Glomerular endothelial cell (primary cell): ENCODE results near the gene TMEM242. TPM values are rescaled to one million over a fixed set of nuclear protein-coding genes. Genes with fewer than 3 reads are reported as not detected.

Experiments used
- DNase-seq: peaks from one replicate; pipeline ENCODE4 v3.0.0-alpha.2; 2011; ENCODE audit warnings: low read depth, low spot score; ENCODE audit errors: extremely low read depth
- total RNA-seq: library from RNA; depleted of rRNA; stranded (reverse); fragments of >200 nt; gene quantifications from 2 replicates; pipeline ENCODE4 v1.2.3, GENCODE V29; 2015

TMEM242 gene
- total RNA-seq, 1 donor from 2014 or later = 6.0 TPM

DNA sequence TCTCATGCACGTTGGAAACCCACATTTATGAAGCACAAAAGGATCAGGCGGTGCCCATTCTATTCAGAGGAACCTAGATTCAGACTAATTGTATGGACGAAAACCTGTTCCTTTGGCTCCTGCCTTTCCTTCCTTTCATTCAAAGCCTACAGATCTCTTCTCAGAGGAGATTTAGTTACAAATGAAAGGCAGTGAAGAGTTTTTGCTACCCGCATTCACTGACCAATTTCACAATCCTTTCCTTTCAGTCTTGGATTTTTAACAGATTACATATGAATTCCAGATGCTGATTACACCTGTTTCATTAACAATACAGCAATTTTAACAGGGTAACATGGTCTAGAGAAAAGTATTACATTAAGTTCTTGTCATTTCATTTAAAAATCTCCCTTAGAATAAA lies 32.0 kb downstream of the TMEM242 start:
- DNase-seq = no peak

- DNase-seq = no peak
Observed at GRCh38 chr6:157290797-157291196, 32.5 kb downstream of the TMEM242 start.

DNA sequence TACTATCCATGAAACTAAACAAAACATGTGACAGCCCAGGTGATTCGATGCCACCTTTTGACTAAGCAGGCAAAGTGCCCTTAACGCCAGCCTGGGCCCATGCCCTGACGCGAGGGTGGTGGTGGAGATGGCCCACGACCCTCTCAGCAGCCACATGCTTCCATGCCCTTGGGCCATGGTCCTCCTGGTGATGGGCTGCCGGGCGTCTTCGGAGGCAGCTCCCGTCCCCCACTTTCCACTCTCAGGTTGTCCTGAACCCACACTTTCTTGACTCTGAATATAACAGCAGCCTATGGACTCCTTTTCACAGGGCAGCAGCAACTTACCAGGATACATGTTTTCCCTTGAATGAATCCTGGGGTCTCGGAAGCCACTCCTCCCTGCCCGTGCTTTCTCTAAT lies 33.6 kb downstream of the TMEM242 start:
- DNase-seq = no peak

GRCh38 chr6:157288575-157288974 lies 34.7 kb downstream of the TMEM242 start:
- no peak for DNase-seq

- DNase-seq = no peak
Observed at GRCh38 chr6:157287923-157288322, 35.4 kb downstream of the TMEM242 start.

GRCh38 chr6:157287247-157287850 lies 36.0 kb downstream of the TMEM242 start:
- DNase-seq = no peak

- no peak for DNase-seq
Observed at GRCh38 chr6:157285422-157285779, 37.9 kb downstream of the TMEM242 start.

DNA sequence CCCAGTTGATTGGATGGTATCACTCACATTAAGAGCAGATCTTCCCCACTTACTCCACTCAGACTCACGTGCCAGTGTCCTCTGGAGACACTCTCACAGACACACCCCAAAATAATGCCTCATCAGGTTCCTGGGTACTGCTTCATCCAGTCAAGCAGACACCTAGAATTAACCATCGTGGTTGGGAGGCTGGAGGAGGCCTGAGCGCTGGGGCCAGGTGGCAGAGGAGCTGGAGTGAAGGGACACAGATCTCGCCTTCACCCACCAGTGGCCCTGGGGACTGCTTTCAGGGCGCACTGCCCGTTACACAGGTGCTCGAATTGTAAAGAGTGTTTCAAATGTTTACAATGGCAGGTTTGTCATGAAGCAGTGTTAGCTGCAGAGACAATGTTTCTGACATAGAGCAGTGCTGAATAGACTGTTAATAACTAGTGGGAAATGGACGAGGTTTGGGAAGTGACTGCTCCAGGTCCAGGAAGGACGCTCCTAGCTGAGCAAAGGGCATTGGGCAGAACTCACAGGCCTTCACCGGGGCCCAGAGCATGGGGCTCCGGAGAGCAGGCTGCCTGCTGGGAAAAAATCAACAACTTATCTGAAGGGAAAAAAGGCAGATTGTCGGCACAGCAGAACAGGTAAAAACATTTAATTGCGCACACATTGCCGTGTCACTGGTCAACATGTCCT lies 38.4 kb downstream of the TMEM242 start:
- DNase-seq = no peak

GRCh38 chr6:157283900-157284737 lies 39.2 kb downstream of the TMEM242 start:
- DNase-seq = no peak

- no peak for DNase-seq
Observed at GRCh38 chr6:157283330-157283898, 39.9 kb downstream of the TMEM242 start.

GRCh38 chr6:157282284-157282683 lies 41.0 kb downstream of the TMEM242 start:
- DNase-seq = no peak

DNA sequence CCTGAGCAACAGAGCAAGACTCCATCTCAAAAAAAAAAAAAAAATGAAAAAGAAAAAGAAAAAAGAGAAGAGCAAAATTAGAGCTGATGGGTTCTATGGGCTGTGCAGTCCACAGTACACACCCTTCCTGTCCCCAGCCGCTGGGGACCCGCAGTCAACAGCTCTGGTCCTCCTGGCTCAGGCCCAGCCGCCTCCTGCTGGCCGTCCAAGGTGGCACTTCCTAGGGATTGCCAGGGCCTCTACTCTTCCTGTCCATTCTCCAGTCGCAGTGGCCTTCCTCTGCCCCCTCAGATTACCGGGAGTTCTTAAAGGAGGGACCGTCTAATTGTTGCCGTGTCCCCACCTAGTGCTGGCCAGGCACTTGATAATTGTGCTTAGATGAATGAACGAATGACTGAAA lies 41.7 kb downstream of the TMEM242 start:
- DNase-seq = no peak

- no peak for DNase-seq
Observed at GRCh38 chr6:157280947-157281346, 42.4 kb downstream of the TMEM242 start.

- DNase-seq = no peak
Observed at GRCh38 chr6:157280157-157280556, 43.2 kb downstream of the TMEM242 start.

GRCh38 chr6:157278171-157278570 lies 45.1 kb downstream of the TMEM242 start:
- no peak for DNase-seq

GRCh38 chr6:157276731-157277130 lies 46.6 kb downstream of the TMEM242 start:
- DNase-seq = no peak

- DNase-seq = no peak
Observed at GRCh38 chr6:157276134-157276532, 47.2 kb downstream of the TMEM242 start.

DNA sequence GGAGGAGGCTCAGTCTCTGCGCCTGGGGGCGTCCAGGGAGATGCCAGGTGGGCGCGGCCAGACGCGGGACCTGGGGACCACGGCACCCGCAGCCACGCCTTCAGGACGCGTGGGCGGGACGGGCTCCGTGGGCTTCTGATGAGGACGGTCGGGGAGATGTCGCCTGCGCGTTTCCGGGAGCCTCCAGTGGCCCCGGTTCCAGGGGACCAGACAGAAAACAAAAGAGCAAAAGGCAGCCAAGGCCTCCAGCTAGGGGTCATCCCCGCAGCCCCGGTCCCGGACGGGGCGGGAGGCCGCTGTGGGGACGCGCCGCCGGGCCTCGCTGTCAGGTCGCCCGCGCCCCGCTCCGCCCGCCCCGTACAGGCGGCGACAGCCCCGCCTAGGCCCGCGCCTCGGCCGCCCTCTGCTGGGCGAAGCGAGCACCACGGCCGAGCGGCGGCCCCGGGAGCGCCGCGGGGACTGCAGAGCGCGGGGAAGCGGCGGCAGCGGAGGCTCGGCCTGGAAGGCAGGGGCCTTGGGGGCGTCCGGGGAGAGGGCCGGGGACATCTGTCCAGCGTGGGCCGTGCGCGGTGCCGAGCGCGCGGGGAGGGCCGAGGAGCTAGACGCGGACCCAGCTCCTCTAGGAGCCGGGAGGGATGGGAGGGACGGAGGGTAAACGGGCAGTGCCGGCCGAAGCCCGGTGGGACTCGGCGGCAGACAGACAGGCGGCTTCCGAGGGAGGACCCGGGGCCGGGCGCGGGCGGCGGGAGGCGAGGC lies 48.7 kb downstream of the TMEM242 start:
- no peak for DNase-seq

GRCh38 chr6:157273756-157274470 lies 49.4 kb downstream of the TMEM242 start:
- DNase-seq = no peak
